ENCODE measurements around the gene PBX3.
A peak's percentile ranks its signal among the peaks of the same experiment; 100 is the strongest.

The PBX3 gene

GRCh38 chr9:125747053-125747764 is at the start of gene PBX3:
PBX3 (plus strand) TSS chr9:125747373.
- peak; percentile 46 for DNase-seq (ENCODE audit: low spot score)

DNA sequence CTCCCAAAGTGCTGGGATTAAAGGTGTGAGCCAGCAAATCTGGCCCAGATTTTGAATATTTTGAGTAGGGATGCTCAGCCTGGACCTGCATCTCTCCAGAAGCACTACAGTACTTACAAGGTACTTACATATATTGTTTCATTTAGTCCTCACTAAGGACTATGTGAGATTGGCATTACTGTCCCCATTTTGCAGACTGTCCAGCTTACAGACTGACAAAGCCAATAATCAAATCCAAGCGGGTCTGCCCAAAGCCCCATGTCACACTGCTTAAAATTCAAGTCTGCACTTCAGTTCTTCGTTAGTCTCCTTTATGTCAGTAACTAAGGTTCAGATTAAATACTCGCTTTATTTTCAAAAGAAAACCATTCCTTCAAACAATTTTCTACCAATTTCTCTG is 47.3 kb upstream of the PBX3 start:
- no peak for DNase-seq (ENCODE audit: low spot score)

DNA sequence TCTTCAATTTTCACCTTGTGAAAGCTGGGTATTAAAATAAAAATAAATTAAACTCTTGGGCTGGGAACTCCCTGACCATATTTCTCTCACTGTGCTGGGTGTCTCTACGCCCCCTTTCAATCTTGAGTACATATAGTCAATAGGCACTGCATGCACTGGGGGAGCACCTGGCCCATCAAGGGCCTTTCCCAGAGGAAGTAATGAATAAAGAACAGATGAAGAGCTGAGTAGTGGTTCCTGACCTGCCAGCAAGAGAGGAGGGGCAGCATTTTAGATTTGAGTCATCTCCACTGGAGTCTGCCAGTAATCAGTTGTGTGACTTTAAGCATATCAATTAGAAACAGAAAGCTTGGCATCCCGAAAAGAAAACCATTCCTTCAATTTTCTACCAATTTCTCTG is 46.4 kb upstream of the PBX3 start:
- no peak for DNase-seq (ENCODE audit: low spot score)

GRCh38 chr9:125701351-125701750 is 45.8 kb upstream of the PBX3 start:
- DNase-seq (ENCODE audit: low spot score) = no peak

- DNase-seq (ENCODE audit: low spot score) = no peak
Measured at GRCh38 chr9:125703662-125704061, 43.5 kb upstream of the PBX3 start.

GRCh38 chr9:125705893-125706292 is 41.3 kb upstream of the PBX3 start:
- DNase-seq (ENCODE audit: low spot score) = no peak

- peak; percentile 95 for DNase-seq (ENCODE audit: low spot score)
Measured at GRCh38 chr9:125706651-125707471, 40.3 kb upstream of the PBX3 start, which contains the start of gene MAPKAP1. MAPKAP1 (minus strand) TSS chr9:125707208; CDS start chr9:125672574, 34,634 bp downstream.

DNA sequence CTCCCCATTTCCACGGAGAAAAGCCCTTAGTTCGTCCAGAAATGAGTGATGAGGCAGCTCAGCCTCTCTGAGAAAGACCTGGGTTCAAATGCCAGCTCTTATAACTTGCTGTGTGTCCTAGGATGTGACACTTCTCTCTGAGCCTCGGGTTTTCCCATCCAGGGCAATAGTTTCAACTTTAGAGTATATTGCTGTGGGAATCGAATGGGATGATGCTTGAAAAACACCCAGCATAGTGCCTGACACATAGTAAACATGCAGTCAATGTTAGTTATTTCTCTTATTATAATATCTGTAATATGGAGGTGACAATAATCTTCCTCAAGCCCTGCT is 39.7 kb upstream of the PBX3 start:
- no peak for DNase-seq (ENCODE audit: low spot score)

DNA sequence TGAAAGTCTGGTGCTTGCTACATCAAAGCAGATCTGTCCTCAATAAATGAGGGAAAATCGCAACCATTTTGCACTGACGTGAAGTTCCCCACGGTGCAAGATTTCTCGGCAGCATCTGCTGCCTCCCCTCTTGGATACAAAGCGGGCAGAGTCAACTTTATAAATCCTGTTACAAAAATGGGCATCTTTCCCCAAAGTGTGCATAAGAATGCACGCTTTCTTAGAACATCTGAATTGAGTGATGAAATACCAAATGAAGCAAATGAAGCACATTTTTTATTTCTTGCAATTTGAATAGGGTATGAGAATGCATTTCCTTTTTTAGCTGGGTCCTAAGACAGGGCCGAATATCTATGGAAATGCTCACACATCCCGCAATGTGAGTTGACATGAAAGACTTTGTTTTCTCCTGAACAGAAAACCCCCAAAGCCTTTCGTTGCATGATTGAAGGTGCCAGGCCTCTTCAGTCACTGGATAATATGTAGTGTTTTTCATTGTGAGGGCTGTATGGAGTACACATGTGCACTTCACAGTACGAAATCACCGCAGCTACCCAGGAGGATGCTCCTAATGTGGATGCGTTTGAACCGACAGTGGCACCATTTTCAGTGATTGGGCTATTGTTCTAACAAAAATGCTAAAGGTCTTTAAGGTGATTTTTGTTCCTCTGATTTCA is 20.6 kb upstream of the PBX3 start:
- DNase-seq (ENCODE audit: low spot score) = no peak

GRCh38 chr9:125730168-125730567 is 17.0 kb upstream of the PBX3 start:
- DNase-seq (ENCODE audit: low spot score) = no peak

- no peak for DNase-seq (ENCODE audit: low spot score)
Measured at GRCh38 chr9:125732562-125732961, 14.6 kb upstream of the PBX3 start.

DNA sequence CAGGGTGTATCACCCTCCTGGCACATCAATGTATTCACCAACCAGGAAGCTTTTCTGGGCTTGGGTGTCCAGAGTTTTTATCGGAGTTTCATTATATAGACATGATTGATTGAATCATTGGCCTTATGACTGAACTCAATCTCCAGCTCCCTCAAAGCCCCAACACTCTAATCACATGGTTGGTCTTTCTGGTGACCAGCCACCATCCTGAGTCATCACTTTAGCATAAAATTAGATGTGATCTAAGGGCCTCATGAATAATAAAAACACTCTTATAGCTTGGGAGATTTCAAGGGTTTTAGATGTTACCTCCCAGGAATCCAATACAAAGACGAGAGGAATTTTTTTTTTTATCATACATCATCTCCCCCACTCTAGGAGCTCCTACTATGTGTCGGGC is 7.7 kb upstream of the PBX3 start:
- no peak for DNase-seq (ENCODE audit: low spot score)

DNA sequence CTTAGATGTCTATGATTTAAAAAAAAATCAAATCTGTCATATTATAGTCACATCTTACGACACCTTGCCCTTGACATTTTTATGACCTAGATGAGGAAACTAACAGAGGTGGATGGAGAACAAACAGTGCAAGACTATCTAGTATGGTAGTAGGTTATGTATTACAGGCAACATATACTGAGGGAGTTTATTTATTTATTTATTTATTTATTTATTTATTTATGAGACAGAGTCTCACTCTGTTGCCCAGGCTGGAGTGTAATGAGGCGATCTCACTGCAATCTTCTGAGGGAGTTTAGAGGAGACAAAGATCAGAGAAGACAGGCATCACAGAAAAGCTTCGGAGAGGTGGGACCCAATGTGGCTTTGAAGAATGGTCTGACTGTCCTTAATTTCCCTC is 4.5 kb upstream of the PBX3 start:
- no peak for DNase-seq (ENCODE audit: low spot score)

DNA sequence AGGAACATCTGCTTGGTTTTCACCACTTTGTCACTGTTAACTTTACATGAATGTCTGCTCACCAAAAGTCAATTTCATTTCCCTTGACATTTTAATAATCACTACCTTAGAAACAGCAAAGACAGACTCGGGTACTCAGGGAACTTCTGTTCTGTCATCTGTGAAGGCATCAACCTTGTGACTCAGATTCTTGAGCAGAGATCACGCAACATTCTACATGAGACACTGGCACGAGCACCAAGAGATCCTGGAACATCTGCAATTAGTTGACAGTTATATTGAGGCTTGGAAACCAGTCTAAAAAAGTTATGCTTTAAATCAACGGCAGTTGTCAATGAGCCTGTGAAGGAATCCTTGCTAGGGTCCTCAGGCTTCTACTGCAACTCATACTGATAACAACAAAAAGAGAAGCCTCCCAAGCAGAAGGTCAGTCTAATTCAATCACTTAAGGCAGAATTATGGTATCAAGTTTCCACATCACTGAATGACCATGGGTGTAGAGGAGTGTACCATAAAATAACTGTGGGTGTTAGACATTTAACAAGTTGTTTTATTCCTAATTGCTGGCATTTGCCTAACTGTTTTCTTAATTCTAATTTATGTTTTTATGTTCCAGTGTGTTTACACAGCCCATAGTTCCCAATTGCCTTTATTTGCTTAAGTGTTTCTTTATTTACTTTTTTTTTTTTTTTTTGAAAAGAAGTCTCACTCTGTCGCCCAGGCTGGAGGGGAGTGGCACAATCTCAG is 3.3 kb upstream of the PBX3 start:
- no peak for DNase-seq (ENCODE audit: low spot score)

DNA sequence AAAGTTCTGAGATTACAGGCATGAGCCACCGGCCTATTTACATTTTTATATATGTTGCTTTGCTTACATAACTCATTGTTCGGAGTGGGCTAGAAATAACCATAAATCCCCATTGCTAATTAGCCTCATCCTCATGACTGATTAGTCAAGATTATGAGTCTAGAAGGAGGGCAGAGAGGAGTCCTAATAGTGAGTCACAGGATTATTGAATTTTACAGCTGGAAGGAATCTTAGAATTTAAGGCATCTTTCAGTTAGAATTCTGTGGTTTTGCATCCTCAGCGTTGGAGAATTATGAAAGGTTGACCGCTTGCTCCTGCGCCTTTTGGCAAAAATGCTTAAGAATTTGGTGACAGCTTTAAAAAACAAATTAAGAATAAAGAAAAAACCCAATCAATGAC is 2.6 kb upstream of the PBX3 start:
- DNase-seq (ENCODE audit: low spot score) = no peak

- DNase-seq (ENCODE audit: low spot score) = no peak
Measured at GRCh38 chr9:125745018-125745417, 2.2 kb upstream of the PBX3 start.

- no peak for DNase-seq (ENCODE audit: low spot score)
Measured at GRCh38 chr9:125745682-125746016, 1.5 kb upstream of the PBX3 start.

GRCh38 chr9:125746017-125746773 is 978 bp upstream of the PBX3 start:
- peak; percentile 97 for DNase-seq (ENCODE audit: low spot score)

DNA sequence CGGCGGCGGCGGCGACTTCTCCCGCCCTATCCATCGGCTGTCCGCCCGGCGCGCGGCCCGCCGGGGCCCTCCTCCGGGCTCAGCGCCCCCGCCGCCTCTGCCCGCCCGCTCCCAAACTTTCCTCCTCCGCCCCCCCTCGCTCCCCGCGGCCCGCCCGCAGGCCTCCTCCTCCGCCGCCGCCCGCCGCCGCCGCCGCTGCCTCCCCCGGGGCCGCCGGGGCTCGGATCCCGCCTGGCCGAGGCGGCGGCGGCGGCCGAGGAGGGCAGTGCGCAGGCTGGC is 460 bp upstream of the PBX3 start:
- no peak for DNase-seq (ENCODE audit: low spot score)

DNA sequence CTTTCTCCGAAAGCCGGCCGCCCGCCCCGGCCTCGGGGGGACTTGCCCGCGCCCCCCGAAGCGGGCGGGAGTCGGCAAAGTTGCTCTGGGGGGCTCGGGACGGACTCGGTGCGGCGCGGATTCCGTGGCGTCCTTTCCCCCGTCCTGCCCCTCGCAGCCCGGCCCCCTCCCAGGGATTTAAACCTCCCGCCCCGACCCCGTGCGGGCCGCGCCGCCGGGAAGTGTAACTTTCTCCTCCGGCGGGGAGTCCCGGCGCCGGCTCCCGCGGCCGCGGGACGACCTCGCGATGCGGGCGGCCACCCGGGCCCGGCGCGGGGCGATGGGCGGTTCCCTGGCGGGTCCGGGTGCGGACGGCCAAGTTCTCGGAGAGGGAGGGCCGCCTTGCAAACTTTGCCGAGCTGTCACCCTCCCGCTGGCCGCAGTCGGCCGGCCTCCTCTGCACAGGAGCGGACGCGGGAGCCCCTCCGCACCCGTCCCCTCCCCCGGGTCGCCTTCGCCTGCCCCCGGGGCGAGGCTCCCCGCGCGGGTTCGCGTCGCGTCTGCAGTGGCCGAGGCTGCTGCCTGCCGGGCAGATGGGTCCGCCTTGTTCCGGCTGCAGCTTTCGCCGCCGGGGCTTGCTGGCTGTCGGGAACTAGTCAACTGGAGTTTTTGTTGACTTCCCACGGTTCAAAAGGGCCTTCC is 732 bp downstream of the PBX3 start:
- DNase-seq (ENCODE audit: low spot score) = peak; percentile 15

DNA sequence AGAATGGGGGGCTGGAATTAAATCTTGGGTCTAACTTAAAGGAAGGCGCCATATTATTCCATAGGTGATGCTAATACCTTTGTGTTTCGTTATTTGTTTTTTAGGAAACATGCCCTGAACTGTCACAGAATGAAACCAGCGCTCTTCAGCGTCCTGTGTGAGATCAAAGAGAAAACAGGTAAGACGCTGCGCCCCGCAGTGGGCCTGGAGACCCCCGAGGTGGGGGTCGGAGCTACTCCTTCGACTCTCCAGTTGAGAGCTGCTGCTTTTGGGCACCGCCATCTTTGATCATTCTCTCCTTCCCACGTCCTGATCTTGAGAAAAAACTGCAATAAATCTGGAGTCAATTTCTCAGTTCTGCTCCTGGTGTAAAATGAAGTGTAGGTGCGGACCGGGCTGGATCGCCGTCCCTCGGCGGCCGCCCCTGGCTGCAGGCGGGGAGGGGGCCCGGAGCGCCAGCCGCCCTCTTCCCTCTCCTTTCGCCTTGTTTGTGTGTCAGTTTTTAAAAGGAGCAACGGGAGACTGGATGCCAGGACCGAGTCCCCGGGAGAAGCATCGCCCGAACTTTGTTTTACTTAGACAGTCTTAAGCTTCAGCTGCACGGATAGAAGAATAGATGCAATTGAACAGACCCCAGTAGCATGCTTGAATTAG is 1.4 kb downstream of the PBX3 start:
- DNase-seq (ENCODE audit: low spot score) = no peak

Measured in SW480 (cell line).